Suprapubic skin (tissue), 4 donors: Measurements from ENCODE around the gene CBX6. TPM values are rescaled to one million over a fixed set of nuclear protein-coding genes. Genes with fewer than 3 reads are reported as not detected.

Experiments
- DNase-seq, 2 donors: peaks; one replicate each; pipeline ENCODE4 v3.0.0-alpha.2; 2019; ENCODE audit warnings: low spot score in 2 of 2
- H3K27ac ChIP-seq: fragments of 200-600 bp; sonication (generic); one replicate; pipeline ENCODE4 v1.5.1; 2019
- H3K27me3 ChIP-seq: fragments of 200-600 bp; sonication (generic); one replicate; pipeline ENCODE4 v1.5.1; 2019
- H3K36me3 ChIP-seq: fragments of 200-600 bp; sonication (generic); one replicate; pipeline ENCODE4 v1.5.1; 2019
- H3K4me1 ChIP-seq: fragments of 200-600 bp; sonication (generic); one replicate; pipeline ENCODE4 v1.5.1; 2019
- H3K4me3 ChIP-seq: fragments of 200-600 bp; sonication (generic); one replicate; pipeline ENCODE4 v1.5.1; 2019; ENCODE audit warnings: mild to moderate bottlenecking
- H3K9me3 ChIP-seq: fragments of 200-600 bp; sonication (generic); one replicate; pipeline ENCODE4 v1.5.1; 2019
- CTCF ChIP-seq, 2 donors: fragments of 200-600 bp in 1 of 2; fragments of 450-650 bp in 1 of 2; sonication (generic) in 1 of 2; IDR thresholded peaks; one replicate each; pipeline ENCODE4 v1.5.1; 2016 to 2019; ENCODE audit warnings: antibody characterized with exemption in 2 of 2, mild to moderate bottlenecking in 1 of 2, moderate library complexity in 1 of 2
- EP300 ChIP-seq: sonication (generic); formaldehyde crosslinking; IDR thresholded peaks from one replicate; pipeline ENCODE4 v1.6.1; 2017; ENCODE audit warnings: antibody characterized with exemption
- POLR2A ChIP-seq, 2 donors: fragments of 450-650 bp; IDR thresholded peaks; one replicate each; pipeline ENCODE4 v1.6.1; 2017; ENCODE audit warnings: antibody characterized with exemption in 2 of 2, mild to moderate bottlenecking in 2 of 2, moderate library complexity in 2 of 2
- POLR2AphosphoS5 ChIP-seq, 3 donors: sonication (generic); formaldehyde crosslinking; IDR thresholded peaks; one replicate each; pipeline ENCODE4 v1.6.1; 2017; ENCODE audit warnings: antibody characterized with exemption in 3 of 3
- WGBS: methylation state at CpG from one replicate; pipeline ENCODE4 v1.1.5; 2018; 5-methylcytosine and 5-hydroxymethylcytosine counted together
- total RNA-seq, 4 donors: library from RNA; depleted of rRNA; stranded (reverse); fragments of >200 nt; gene quantifications; one replicate each; pipeline ENCODE4 v1.1.0, GENCODE V29; 2016

Gene CBX6
- total RNA-seq = 10 to 100 TPM; 11.5 to 31.4 (median 22.1) TPM

- DNase-seq = peak; percentile 96 to 97
- H3K4me1 ChIP-seq = peaks cover 46% of the 10 kb centered on the region
- peak within 1 kb of the TSS; percentile 91 for H3K27ac ChIP-seq
- H3K9me3 ChIP-seq = no peaks in the 10 kb centered on the region
- H3K27me3 ChIP-seq = no peaks in the 10 kb centered on the region
- peak within 1 kb of the TSS; percentile 85 for H3K4me3 ChIP-seq
- no peaks in the 10 kb centered on the region for H3K36me3 ChIP-seq
- under 1% methylated on average over 21 of the region's 73 CpGs for WGBS
- TF ChIP-seq EP300 = no peak
- no peak for TF ChIP-seq POLR2AphosphoS5 (IDR thresholded peaks at IDR 0.05)
- TF ChIP-seq POLR2A (IDR thresholded peaks at IDR 0.05) = peak in 1 of 2 donors; percentile 41
- TF ChIP-seq CTCF (IDR thresholded peaks at IDR 0.05) = no peak
These were observed at the start of gene CBX6 for GRCh38 chr22:38872172-38872830. Gene CBX6, minus strand, starts transcription at chr22:38872216. Its CDS starts 26 bp downstream, at chr22:38872190.

DNA sequence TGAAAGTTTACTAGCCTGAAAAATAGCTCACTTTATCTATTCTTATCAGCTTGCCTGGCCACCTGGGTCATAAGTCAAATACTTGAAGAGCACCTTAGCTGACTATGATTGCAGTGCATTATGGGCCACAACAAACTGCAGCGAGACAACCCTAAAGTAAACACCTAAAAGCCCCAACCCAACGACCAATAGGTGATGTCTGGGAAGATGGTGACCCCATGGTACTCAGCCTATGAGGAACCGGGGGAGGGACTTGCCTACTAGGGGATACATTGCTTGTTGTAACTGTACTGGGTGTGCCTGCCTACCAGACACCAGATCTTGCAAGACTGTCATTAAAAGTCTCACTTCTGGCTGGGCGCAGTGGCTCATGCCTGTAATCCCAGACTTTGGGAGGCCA lies 49.8 kb upstream of the CBX6 start:
- Histone ChIP-seq H3K9me3 (no peaks in the 10 kb centered on the region), H3K36me3 (no peaks in the 10 kb centered on the region), H3K27me3 (no peaks in the 10 kb centered on the region), H3K27ac (no peak overlapping the region), H3K4me1 (peaks cover 25% of the 10 kb centered on the region), H3K4me3 (no peak overlapping the region)
- WGBS = 88% methylated on average over 4 of the region's 4 CpGs
- no peak for DNase-seq
- TF ChIP-seq POLR2A (IDR thresholded peaks at IDR 0.05) (no peak), EP300 (no peak), CTCF (IDR thresholded peaks at IDR 0.05) (no peak)

DNA sequence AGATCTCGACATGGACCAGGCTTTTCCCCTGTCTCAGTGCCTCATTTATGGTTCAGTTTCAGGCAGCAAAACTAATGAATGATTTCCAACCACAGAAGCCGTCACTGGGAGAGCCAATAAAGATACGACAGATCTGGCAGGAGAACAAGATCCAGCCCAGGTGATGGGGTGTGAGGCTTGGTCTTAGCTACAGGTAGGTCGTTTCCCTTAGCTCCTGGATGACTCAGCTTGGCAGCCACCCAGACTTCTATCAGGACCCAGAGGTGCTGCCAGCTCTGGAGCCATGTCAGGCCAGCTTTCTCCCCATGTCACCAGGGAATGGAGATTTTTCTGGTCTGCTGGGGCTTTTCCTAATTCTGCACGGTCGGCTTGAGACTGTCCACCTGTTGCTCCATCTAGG lies 49.1 kb upstream of the CBX6 start:
- WGBS = 42% methylated on average over 6 of the region's 6 CpGs

DNA sequence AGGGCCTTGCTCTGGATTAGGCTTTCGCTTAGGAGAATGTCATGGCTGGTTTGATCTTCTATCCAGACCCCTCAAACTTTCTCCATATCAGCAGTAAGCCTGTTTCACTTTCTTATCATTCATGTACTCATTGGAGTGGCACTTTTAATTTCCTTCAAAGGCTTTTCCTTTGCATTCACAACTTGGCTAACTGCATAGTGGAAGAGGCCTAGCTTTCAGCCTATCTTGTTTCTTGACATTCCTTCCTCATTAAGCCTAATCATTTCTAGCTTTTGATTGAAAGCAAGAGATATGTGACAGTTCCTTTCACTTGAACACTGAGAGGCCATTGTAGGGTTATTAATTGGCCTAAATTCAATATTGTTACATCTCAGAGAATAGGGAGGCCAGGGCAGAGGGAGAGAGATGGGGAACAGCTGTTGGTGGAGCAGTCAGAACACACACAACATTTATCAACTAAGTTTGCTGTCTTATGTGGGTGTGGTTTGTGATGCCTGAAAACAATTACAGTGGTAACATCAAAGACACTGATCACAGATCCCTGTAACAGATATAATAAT lies 47.7 kb upstream of the CBX6 start:
- TF ChIP-seq POLR2A (IDR thresholded peaks at IDR 0.05) = no peak
- TF ChIP-seq EP300 = no peak
- TF ChIP-seq POLR2AphosphoS5 (IDR thresholded peaks at IDR 0.05) = no peak
- TF ChIP-seq CTCF (IDR thresholded peaks at IDR 0.05) = no peak
- Histone ChIP-seq H3K27ac (no peak overlapping the region), H3K36me3 (no peaks in the 10 kb centered on the region), H3K4me3 (no peak overlapping the region), H3K27me3 (no peaks in the 10 kb centered on the region), H3K4me1 (peaks cover 23% of the 10 kb centered on the region), H3K9me3 (no peaks in the 10 kb centered on the region)
- WGBS = 97% methylated on average over 1 of the region's 1 CpG
- DNase-seq = no peak

More for the DNA sequence above, 49.1 kb upstream of the CBX6 start:
- Histone ChIP-seq H3K27me3 (no peaks in the 10 kb centered on the region), H3K36me3 (no peaks in the 10 kb centered on the region), H3K9me3 (no peaks in the 10 kb centered on the region), H3K4me3 (no peak overlapping the region), H3K27ac (no peak overlapping the region), H3K4me1 (peaks cover 25% of the 10 kb centered on the region)
- no peak for TF ChIP-seq POLR2AphosphoS5 (IDR thresholded peaks at IDR 0.05)
- no peak for TF ChIP-seq POLR2A (IDR thresholded peaks at IDR 0.05)
- TF ChIP-seq CTCF (IDR thresholded peaks at IDR 0.05) = no peak
- no peak for TF ChIP-seq EP300
- no peak for DNase-seq

DNA sequence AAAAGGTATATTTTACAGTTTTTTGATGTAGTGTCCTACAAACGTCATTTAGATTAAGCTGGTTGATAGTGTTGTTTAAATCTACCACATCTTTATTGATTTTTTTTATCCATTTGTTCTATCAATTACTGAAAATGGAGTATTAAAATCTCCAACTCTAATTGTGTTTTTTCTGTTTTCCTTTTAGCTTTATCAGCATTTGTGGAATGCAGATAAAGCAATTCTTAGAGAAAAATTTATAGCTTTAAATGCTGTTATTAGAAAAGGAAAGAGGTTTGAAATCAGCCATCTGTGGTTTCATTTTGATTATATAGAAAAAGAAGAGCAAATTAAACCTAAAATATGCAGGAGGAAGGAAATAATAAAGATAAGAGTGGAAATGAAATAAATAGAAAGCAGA lies 39.4 kb upstream of the CBX6 start:
- H3K36me3 ChIP-seq = no peaks in the 10 kb centered on the region
- TF ChIP-seq POLR2AphosphoS5 (IDR thresholded peaks at IDR 0.05) (no peak), EP300 (no peak), POLR2A (IDR thresholded peaks at IDR 0.05) (no peak), CTCF (IDR thresholded peaks at IDR 0.05) (no peak)
- DNase-seq = no peak
- no peaks in the 10 kb centered on the region for H3K9me3 ChIP-seq
- no peaks in the 10 kb centered on the region for H3K4me1 ChIP-seq
- H3K4me3 ChIP-seq = no peak overlapping the region
- peaks cover 11% of the 10 kb centered on the region for H3K27me3 ChIP-seq
- WGBS = 68% methylated on average over 1 of the region's 1 CpG
- H3K27ac ChIP-seq = no peak overlapping the region
